Measurements from ENCODE around the gene PPARD.

Gene PPARD

GRCh38 chr6:35392773-35393672 is 50.7 kb downstream of the PPARD start:
- Histone ChIP-seq H3K36me3 (ENCODE audit: control insufficient read depth, insufficient read depth, low read length) (no peaks in the 10 kb centered on the region), H3K27me3 (ENCODE audit: control insufficient read depth, insufficient read depth, low read length) (no peaks in the 10 kb centered on the region), H3K9ac (ENCODE audit: low read depth, low read length) (no peak overlapping the region), H3K4me1 (ENCODE audit: control insufficient read depth, insufficient read depth, low read length) (peaks cover 2% of the 10 kb centered on the region), H3K9me3 (ENCODE audit: control insufficient read depth, insufficient read depth, low read length) (no peaks in the 10 kb centered on the region), H3K4me3 (ENCODE audit: low read depth, low read length) (no peak overlapping the region)

GRCh38 chr6:35396991-35397390 is 54.6 kb downstream of the PPARD start:
- H3K36me3 ChIP-seq (ENCODE audit: control insufficient read depth, insufficient read depth, low read length) = no peaks in the 10 kb centered on the region

GRCh38 chr6:35397806-35398418 is 55.6 kb downstream of the PPARD start:
- Histone ChIP-seq H3K4me3 (ENCODE audit: low read depth, low read length) (no peak overlapping the region), H3K4me1 (ENCODE audit: control insufficient read depth, insufficient read depth, low read length) (peaks cover 2% of the 10 kb centered on the region), H3K27me3 (ENCODE audit: control insufficient read depth, insufficient read depth, low read length) (no peaks in the 10 kb centered on the region), H3K36me3 (ENCODE audit: control insufficient read depth, insufficient read depth, low read length) (no peaks in the 10 kb centered on the region), H3K9ac (ENCODE audit: low read depth, low read length) (no peak overlapping the region), H3K9me3 (ENCODE audit: control insufficient read depth, insufficient read depth, low read length) (no peaks in the 10 kb centered on the region)

More at GRCh38 chr6:35396991-35397390, 54.6 kb downstream of the PPARD start:
- Histone ChIP-seq H3K4me3 (ENCODE audit: low read depth, low read length) (no peak overlapping the region), H3K4me1 (ENCODE audit: control insufficient read depth, insufficient read depth, low read length) (peaks cover 2% of the 10 kb centered on the region), H3K9me3 (ENCODE audit: control insufficient read depth, insufficient read depth, low read length) (no peaks in the 10 kb centered on the region), H3K9ac (ENCODE audit: low read depth, low read length) (no peak overlapping the region), H3K27me3 (ENCODE audit: control insufficient read depth, insufficient read depth, low read length) (no peaks in the 10 kb centered on the region)

GRCh38 chr6:35398526-35398925 is 56.2 kb downstream of the PPARD start:
- no peaks in the 10 kb centered on the region for H3K9me3 ChIP-seq (ENCODE audit: control insufficient read depth, insufficient read depth, low read length)
- no peaks in the 10 kb centered on the region for H3K27me3 ChIP-seq (ENCODE audit: control insufficient read depth, insufficient read depth, low read length)
- peaks cover 2% of the 10 kb centered on the region for H3K4me1 ChIP-seq (ENCODE audit: control insufficient read depth, insufficient read depth, low read length)
- H3K4me3 ChIP-seq (ENCODE audit: low read depth, low read length) = no peak overlapping the region
- H3K36me3 ChIP-seq (ENCODE audit: control insufficient read depth, insufficient read depth, low read length) = no peaks in the 10 kb centered on the region
- no peak overlapping the region for H3K9ac ChIP-seq (ENCODE audit: low read depth, low read length)

- no peaks in the 10 kb centered on the region for H3K36me3 ChIP-seq (ENCODE audit: control insufficient read depth, insufficient read depth, low read length)
- H3K27me3 ChIP-seq (ENCODE audit: control insufficient read depth, insufficient read depth, low read length) = no peaks in the 10 kb centered on the region
- H3K9me3 ChIP-seq (ENCODE audit: control insufficient read depth, insufficient read depth, low read length) = no peaks in the 10 kb centered on the region
- no peak overlapping the region for H3K9ac ChIP-seq (ENCODE audit: low read depth, low read length)
- no peak overlapping the region for H3K4me3 ChIP-seq (ENCODE audit: low read depth, low read length)
- peaks cover 2% of the 10 kb centered on the region for H3K4me1 ChIP-seq (ENCODE audit: control insufficient read depth, insufficient read depth, low read length)
Measured at GRCh38 chr6:35400111-35400510, 57.8 kb downstream of the PPARD start.

- H3K9me3 ChIP-seq (ENCODE audit: control insufficient read depth, insufficient read depth, low read length) = no peaks in the 10 kb centered on the region
- no peak overlapping the region for H3K9ac ChIP-seq (ENCODE audit: low read depth, low read length)
- H3K4me1 ChIP-seq (ENCODE audit: control insufficient read depth, insufficient read depth, low read length) = peaks cover 2% of the 10 kb centered on the region
- no peaks in the 10 kb centered on the region for H3K36me3 ChIP-seq (ENCODE audit: control insufficient read depth, insufficient read depth, low read length)
- no peak overlapping the region for H3K4me3 ChIP-seq (ENCODE audit: low read depth, low read length)
- H3K27me3 ChIP-seq (ENCODE audit: control insufficient read depth, insufficient read depth, low read length) = no peaks in the 10 kb centered on the region
Measured at GRCh38 chr6:35400901-35401311, 58.5 kb downstream of the PPARD start.

- H3K36me3 ChIP-seq (ENCODE audit: control insufficient read depth, insufficient read depth, low read length) = no peaks in the 10 kb centered on the region
- H3K9ac ChIP-seq (ENCODE audit: low read depth, low read length) = no peak overlapping the region
- no peaks in the 10 kb centered on the region for H3K27me3 ChIP-seq (ENCODE audit: control insufficient read depth, insufficient read depth, low read length)
- H3K4me1 ChIP-seq (ENCODE audit: control insufficient read depth, insufficient read depth, low read length) = peaks cover 2% of the 10 kb centered on the region
- H3K9me3 ChIP-seq (ENCODE audit: control insufficient read depth, insufficient read depth, low read length) = no peaks in the 10 kb centered on the region
- no peak overlapping the region for H3K4me3 ChIP-seq (ENCODE audit: low read depth, low read length)
Measured at GRCh38 chr6:35401514-35401913, 59.2 kb downstream of the PPARD start.

- Histone ChIP-seq H3K4me1 (ENCODE audit: control insufficient read depth, insufficient read depth, low read length) (peaks cover 2% of the 10 kb centered on the region), H3K9me3 (ENCODE audit: control insufficient read depth, insufficient read depth, low read length) (no peaks in the 10 kb centered on the region), H3K36me3 (ENCODE audit: control insufficient read depth, insufficient read depth, low read length) (no peaks in the 10 kb centered on the region), H3K9ac (ENCODE audit: low read depth, low read length) (no peak overlapping the region), H3K27me3 (ENCODE audit: control insufficient read depth, insufficient read depth, low read length) (no peaks in the 10 kb centered on the region), H3K4me3 (ENCODE audit: low read depth, low read length) (no peak overlapping the region)
Measured at GRCh38 chr6:35402136-35402855, 59.9 kb downstream of the PPARD start.

GRCh38 chr6:35402856-35403191 is 60.5 kb downstream of the PPARD start:
- Histone ChIP-seq H3K4me1 (ENCODE audit: control insufficient read depth, insufficient read depth, low read length) (no peaks in the 10 kb centered on the region), H3K4me3 (ENCODE audit: low read depth, low read length) (no peak overlapping the region), H3K27me3 (ENCODE audit: control insufficient read depth, insufficient read depth, low read length) (no peaks in the 10 kb centered on the region), H3K36me3 (ENCODE audit: control insufficient read depth, insufficient read depth, low read length) (no peaks in the 10 kb centered on the region), H3K9ac (ENCODE audit: low read depth, low read length) (no peak overlapping the region), H3K9me3 (ENCODE audit: control insufficient read depth, insufficient read depth, low read length) (no peaks in the 10 kb centered on the region)

- H3K4me1 ChIP-seq (ENCODE audit: control insufficient read depth, insufficient read depth, low read length) = no peaks in the 10 kb centered on the region
- no peak overlapping the region for H3K4me3 ChIP-seq (ENCODE audit: low read depth, low read length)
- no peaks in the 10 kb centered on the region for H3K27me3 ChIP-seq (ENCODE audit: control insufficient read depth, insufficient read depth, low read length)
- no peaks in the 10 kb centered on the region for H3K36me3 ChIP-seq (ENCODE audit: control insufficient read depth, insufficient read depth, low read length)
- no peak overlapping the region for H3K9ac ChIP-seq (ENCODE audit: low read depth, low read length)
- H3K9me3 ChIP-seq (ENCODE audit: control insufficient read depth, insufficient read depth, low read length) = no peaks in the 10 kb centered on the region
Measured at GRCh38 chr6:35403544-35404442, 61.4 kb downstream of the PPARD start.

Measured in iPS-15b (cell line).